ENCODE data around the gene ZNF726.
A peak's percentile ranks its signal among the peaks of the same experiment; 100 is the strongest.
"Not testable (repeated sequence)": the region's sequence is repeated elsewhere in the genome, so short reads cannot be mapped to it uniquely, and the experiment has no call there.

ZNF726 gene

GRCh38 chr19:23914402-23915286, at the start of gene ZNF726:
Gene ZNF726 (plus strand): TSS chr19:23914886. CDS start chr19:23914995, 109 bp downstream.
- peak; percentile 96 for DNase-seq

- DNase-seq = no peak
Measured at GRCh38 chr19:23867895-23868294, 46.8 kb upstream of the ZNF726 start.

- DNase-seq = no peak
Measured at GRCh38 chr19:23868630-23869029, 46.1 kb upstream of the ZNF726 start.

GRCh38 chr19:23872282-23872919, 42.3 kb upstream of the ZNF726 start:
- DNase-seq = no peak

- DNase-seq = no peak
Measured at GRCh38 chr19:23876261-23876660, 38.4 kb upstream of the ZNF726 start.

- DNase-seq = not testable (repeated sequence)
Measured at GRCh38 chr19:23876756-23877155, 37.9 kb upstream of the ZNF726 start.

GRCh38 chr19:23882493-23882892, 32.2 kb upstream of the ZNF726 start:
- no peak for DNase-seq

- DNase-seq = no peak
Measured at GRCh38 chr19:23884363-23884762, 30.3 kb upstream of the ZNF726 start.

- DNase-seq = no peak
Measured at GRCh38 chr19:23887642-23888041, 27.0 kb upstream of the ZNF726 start.

GRCh38 chr19:23896096-23896495, 18.6 kb upstream of the ZNF726 start:
- DNase-seq = not testable (repeated sequence)

GRCh38 chr19:23896912-23897311, 17.8 kb upstream of the ZNF726 start:
- no peak for DNase-seq

- DNase-seq = no peak
Measured at GRCh38 chr19:23901360-23901759, 13.3 kb upstream of the ZNF726 start.

- no peak for DNase-seq
Measured at GRCh38 chr19:23904406-23904805, 10.3 kb upstream of the ZNF726 start.

- DNase-seq = no peak
Measured at GRCh38 chr19:23905771-23906170, 8.9 kb upstream of the ZNF726 start.

GRCh38 chr19:23906835-23907234, 7.9 kb upstream of the ZNF726 start:
- DNase-seq = no peak

- no peak for DNase-seq
Measured at GRCh38 chr19:23908165-23908564, 6.5 kb upstream of the ZNF726 start.

- no peak for DNase-seq
Measured at GRCh38 chr19:23909222-23909621, 5.5 kb upstream of the ZNF726 start.

- no peak for DNase-seq
Measured at GRCh38 chr19:23913931-23914330, 755 bp upstream of the ZNF726 start.

- DNase-seq = peak; percentile 2
Measured at GRCh38 chr19:23916991-23917390, 2.3 kb downstream of the ZNF726 start.

- DNase-seq = no peak
Measured at GRCh38 chr19:23917856-23918255, 3.2 kb downstream of the ZNF726 start.

- no peak for DNase-seq
Measured at GRCh38 chr19:23925285-23925684, 10.6 kb downstream of the ZNF726 start.

GRCh38 chr19:23932878-23933277, 18.2 kb downstream of the ZNF726 start:
- no peak for DNase-seq

GRCh38 chr19:23937031-23937430, 22.3 kb downstream of the ZNF726 start:
- DNase-seq = not testable (repeated sequence)

GRCh38 chr19:23943411-23943810, 28.7 kb downstream of the ZNF726 start:
- no peak for DNase-seq
